Measurements from ENCODE around the gene CAMK1G.

The CAMK1G gene

GRCh38 chr1:209583408-209583807 is at the start of gene CAMK1G:
TSS of gene CAMK1G (plus strand) at chr1:209583714. CDS start at chr1:209594984, 11,270 bp downstream.
- peak; percentile 5 for DNase-seq

DNA sequence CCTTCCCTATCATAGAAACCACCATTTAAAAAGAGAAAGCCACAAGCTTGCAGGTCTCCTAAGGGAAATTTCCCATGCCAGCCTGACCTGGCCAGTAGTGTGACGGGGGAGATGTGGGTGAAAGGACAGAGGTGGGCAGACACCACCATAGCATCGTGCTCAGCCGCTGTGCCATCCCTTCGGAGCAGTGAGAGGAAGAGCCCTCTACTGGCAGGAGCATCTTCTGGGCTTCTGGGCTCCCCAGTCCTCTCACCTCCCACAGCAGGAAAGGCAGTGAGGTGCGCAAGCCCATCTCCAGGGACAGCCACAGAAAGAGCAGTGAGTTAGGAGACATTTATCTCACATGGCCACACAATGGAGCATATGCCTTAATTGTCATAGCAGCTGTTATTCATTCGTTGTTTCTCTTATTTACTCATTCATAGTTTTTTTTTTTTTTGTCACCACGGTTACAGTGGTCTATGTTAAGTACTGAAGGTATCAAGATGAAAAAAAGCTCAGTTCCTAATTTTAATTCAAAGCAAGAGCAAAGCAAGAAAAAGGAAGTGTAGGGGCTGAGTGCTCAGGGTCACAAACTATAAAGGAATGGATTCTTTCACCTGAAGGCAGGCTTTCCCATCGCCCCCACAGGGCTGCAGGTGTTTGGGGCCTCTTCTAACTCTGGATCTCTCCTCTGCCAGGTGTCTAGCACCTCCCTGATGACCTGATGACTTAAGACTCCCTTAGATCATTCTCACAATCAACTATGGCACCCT is 48.8 kb upstream of the CAMK1G start:
- no peak for DNase-seq

DNA sequence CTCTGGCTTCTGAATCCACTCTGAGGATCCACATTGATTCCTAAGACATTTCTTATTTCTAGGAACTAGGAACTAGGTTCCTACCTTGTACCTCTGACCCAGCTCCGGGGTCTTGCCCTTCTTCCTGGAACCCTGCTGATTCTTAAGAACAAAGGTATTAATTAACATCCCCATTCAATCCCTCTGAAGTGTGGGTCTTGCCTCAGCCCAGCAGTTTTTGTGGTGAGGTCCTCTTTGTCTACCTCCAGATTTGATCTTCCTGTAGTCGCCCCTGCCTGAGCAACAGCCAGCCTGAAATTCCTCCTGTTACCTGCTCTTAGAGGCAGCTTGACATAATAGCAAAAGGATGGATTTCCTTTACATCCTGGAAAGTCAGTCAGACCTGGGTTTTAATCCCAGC is 46.7 kb upstream of the CAMK1G start:
- no peak for DNase-seq

DNA sequence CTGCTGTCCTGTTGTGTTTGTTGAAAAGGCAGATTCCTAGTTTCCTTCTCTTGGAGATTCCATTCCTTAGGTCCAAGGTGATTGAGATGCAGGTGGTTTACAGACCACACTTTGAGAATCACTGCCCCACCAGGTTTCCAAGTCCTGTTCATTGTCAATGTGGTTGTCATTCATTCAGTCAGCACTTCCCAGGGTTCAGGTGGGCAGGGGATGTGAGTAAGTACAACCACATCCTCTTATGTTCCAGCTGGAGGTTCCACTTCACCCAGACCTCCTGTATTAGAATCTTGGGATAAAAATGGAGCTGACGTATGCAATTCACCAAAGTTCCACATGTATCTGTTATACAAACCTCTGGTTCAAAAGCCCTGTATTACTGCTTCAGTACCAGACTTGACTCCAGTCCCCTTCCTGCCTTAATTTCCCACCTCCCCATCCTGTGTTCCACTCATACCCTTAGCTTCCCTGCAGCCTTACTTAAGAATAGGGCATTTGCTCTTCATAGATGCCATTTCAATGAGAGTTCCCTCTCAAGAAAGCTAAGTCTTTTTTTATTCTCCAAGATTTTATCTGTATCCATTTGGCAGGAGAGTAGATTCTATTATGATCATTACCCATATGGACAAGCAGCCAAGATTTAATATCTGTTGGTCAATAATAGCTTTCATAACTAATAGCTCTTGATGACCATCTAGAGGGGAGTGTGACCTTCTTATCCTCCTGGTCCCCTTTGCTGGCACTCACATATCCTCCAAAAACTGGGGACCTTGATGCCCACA is 46.0 kb upstream of the CAMK1G start:
- DNase-seq = no peak

DNA sequence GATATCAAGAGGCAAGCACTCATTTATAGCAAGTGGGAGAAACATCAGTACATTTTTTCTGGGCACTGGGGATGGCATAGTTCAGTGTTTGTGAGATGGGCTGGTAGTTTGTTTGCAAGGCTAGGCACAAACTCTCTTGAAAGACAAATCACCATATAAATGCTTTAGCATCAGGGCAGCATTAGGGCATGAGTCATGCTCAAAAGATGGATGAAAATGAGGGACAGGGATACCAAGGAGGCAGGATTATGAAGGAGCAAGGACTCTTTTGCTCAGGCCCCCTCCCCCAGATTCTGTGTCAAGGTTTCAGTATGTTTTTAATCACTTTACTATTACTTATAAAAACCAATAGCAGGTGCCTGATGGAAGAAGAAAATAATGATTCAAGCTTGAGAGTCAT is 43.9 kb upstream of the CAMK1G start:
- no peak for DNase-seq

DNA sequence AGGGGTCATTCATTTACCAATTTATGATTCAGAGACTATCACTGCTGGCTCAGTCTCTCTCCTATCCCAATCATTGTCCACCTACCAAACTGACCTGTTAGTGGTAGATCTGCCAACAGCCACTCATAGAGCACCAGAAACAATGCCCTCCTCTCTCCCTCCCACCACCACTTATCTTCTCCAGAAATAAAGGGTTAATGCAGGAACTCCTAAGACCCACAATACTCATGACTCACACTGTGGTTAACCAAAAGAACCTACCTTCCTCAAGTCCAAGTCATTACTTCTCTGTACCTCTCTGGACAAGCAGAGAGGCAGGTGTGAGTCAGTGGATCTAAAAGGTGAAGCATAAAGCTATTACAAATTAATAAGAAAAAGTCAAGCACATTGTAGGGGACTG is 40.9 kb upstream of the CAMK1G start:
- no peak for DNase-seq

DNA sequence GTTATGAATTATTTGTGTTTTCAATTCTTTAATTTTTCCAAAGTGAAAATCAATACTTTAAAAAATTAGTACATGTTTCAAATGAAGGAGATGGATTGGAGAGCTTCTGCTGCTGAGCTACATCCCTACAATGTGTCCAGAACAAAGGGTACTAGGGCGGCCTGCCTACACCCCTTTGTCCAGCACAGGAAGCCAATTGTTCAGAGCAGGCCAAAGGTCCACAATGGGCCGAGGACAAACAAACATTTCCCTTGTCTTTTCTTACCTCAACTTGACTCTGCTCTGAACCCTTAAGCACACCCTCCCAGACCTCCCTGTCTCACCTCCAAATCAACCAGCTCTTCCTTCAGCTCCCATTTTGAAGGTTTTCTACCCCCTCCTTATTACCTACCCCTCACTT is 39.4 kb upstream of the CAMK1G start:
- DNase-seq = peak; percentile 4

- DNase-seq = no peak
Measured at GRCh38 chr1:209545423-209545822, 38.1 kb upstream of the CAMK1G start.

- no peak for DNase-seq
Measured at GRCh38 chr1:209546390-209547085, 37.0 kb upstream of the CAMK1G start.

DNA sequence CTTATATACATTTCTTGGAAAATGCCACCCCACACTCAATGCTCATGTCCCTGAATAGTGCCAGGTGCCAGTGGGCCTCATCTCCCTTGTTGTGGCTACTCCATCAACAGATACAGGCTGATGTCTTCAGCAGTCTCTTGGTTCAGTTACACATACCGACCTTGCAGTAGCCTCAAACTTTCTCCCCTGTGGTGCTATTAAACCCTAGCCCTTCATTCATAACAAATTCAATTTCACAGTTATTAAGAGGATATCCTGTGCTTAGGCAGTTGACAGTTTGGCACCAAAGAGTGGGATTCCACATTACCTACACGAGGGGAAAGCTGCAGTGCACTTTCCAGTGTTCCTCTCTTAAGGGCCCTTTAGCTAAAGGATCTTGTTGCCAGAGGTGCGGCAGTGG is 35.9 kb upstream of the CAMK1G start:
- no peak for DNase-seq

- DNase-seq = no peak
Measured at GRCh38 chr1:209549443-209550205, 33.9 kb upstream of the CAMK1G start.

- no peak for DNase-seq
Measured at GRCh38 chr1:209550519-209550918, 33.0 kb upstream of the CAMK1G start.

DNA sequence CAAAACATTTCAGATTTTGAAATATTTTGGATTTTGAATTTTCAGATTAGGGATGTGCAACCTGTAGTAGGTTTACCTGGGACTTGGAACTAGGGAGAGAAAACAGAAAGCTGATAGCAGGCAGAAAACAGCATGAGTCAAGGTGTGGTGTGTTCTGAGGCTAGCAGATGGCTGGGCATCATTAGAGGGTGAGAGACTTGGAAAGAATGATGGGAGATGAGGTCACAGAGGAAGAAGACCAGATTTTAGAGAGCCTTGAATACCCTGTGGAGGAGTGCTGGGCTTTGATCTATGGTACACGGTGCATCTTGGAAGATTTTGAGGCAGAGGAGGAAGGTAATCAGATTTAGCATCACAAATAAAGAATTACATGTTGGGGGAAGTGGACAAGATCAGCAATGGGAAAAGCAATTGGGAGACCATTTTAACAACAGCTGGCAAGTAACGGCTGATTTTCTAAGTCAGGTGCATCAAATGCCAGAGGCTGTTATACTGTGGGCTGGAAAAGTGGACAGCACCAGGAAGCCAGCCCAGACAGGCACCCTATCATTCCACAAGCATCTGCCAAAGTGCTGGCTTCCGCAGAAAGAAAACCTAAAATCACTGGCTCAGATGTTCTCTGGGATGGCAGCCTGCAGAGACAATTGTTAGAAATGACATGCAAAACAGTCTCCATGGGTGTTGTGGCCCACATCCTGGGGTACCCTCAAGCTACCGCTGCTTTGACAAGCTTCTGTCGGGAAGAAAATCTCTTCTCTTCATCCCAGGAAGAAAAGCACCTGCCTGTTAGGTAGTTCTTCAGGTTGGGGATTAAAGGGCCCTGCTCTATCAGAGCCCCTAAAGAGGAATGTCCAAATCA is 30.9 kb upstream of the CAMK1G start:
- DNase-seq = no peak

DNA sequence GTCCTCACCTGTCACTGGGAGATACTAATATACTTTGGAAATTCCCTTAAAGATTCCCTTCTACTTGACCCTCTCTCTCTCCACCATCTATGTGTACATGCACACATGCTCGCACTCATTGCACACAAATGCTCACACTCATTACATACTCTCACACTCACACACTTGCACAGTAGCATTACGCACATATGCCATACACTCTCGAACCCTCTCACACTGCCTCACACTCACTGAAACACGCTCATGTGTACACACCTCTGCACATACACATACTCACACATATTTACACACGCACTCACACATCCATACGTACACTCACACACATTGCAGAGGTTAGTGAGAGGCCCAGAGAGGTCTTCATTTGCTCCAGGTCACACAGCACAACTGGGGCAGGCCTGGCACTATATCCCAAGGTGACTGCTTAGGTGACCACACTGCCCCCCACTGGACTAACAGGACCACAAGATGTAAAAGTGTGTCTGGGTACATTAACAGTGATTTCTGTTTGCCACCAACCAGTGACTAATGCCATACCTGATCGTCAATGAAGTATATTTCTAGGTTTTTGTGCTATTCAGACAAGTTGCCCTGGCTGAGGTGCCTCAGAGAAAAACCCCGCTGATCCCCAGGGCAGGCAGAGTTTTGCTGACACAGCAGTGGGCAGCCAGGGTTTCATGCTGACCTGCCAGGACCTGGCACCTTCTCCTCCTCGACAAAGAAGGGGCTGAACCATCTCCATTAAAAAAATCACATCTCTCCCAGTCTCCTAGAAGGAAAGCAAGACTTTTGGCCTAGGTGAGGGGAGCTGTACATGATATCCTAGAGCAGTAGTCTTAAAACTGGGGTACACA is 28.5 kb upstream of the CAMK1G start:
- no peak for DNase-seq

- no peak for DNase-seq
Measured at GRCh38 chr1:209556162-209556690, 27.3 kb upstream of the CAMK1G start.

GRCh38 chr1:209557221-209557620 is 26.3 kb upstream of the CAMK1G start:
- no peak for DNase-seq

DNA sequence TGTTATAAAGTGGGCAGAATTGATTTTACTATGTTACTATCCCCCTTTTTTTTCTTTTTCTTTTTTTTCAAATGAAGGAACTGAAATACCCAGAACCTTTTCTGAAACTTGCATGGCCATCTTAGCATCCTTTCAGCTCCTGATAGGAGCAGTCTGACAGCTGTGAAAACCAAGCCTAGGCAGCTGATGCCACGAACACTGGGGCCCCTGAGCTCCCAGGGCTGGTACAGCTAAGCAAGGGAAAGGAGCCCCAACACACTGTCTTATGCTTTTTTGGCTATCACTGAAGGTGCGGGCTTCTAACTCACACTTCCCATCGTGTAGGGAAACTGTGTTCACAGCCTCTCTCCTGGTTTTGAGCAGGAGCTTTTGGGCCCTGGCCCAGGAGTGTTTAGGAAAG is 23.0 kb upstream of the CAMK1G start:
- DNase-seq = no peak

- no peak for DNase-seq
Measured at GRCh38 chr1:209560952-209561351, 22.6 kb upstream of the CAMK1G start.

- DNase-seq = no peak
Measured at GRCh38 chr1:209561532-209561931, 22.0 kb upstream of the CAMK1G start.

GRCh38 chr1:209564849-209565248 is 18.7 kb upstream of the CAMK1G start:
- DNase-seq = no peak

Measured in midbrain (tissue), 1 donor.